Activated CD4-positive, alpha-beta T cell treated with anti-CD3 and anti-CD28 coated beads, Interleukin-2, amount 10 ng/mL, durations not matched to agents 7 days and 5 days (primary cell): ENCODE data around the gene PTH2. TPM values are rescaled to one million over a fixed set of nuclear protein-coding genes. Genes with fewer than 3 reads are reported as not detected.
A peak's percentile ranks its signal among the peaks of the same experiment; 100 is the strongest.

ENCODE experiments used
- CTCF ChIA-PET: fragments of 350-600 bp; sonication (Branson Sonifier 250); formaldehyde crosslinking; loops from one replicate; lab custom pipeline; 2021; ENCODE audit warnings: antibody characterized with exemption; lab: Charles Lee
- POLR2A ChIA-PET: fragments of 350-600 bp; sonication (Branson Sonifier 250); formaldehyde crosslinking; loops from one replicate; lab custom pipeline; 2021; ENCODE audit warnings: antibody characterized with exemption; lab: Charles Lee
- DNase-seq: peaks from one replicate; pipeline ENCODE4 v3.0.0-alpha.2; 2020
- H3K27ac Mint-ChIP-seq: one replicate; pipeline ENCODE4 v1.8.0; 2021; ENCODE audit warnings: mild to moderate bottlenecking, moderate library complexity, mixed read lengths
- H3K27me3 Mint-ChIP-seq: one replicate; pipeline ENCODE4 v1.8.0; 2021; ENCODE audit warnings: mixed read lengths
- H3K36me3 Mint-ChIP-seq: one replicate; pipeline ENCODE4 v1.8.0; 2021; ENCODE audit warnings: low read depth, mixed read lengths
- H3K4me1 Mint-ChIP-seq: one replicate; pipeline ENCODE4 v1.8.0; 2021; ENCODE audit warnings: mixed read lengths
- H3K4me3 Mint-ChIP-seq: one replicate; pipeline ENCODE4 v1.8.0; 2021; ENCODE audit warnings: mild to moderate bottlenecking, moderate library complexity, mixed read lengths
- H3K9me3 Mint-ChIP-seq: one replicate; pipeline ENCODE4 v1.8.0; 2021; ENCODE audit warnings: mixed read lengths
- total RNA-seq, 2 experiments: library from RNA; stranded (reverse); gene quantifications; one replicate each; pipeline ENCODE4 v1.2.3, GENCODE V29; 2021

Gene PTH2
- total RNA-seq, 2 experiments from 2014 or later = 0.52 to 1.2 TPM

GRCh38 chr19:49436381-49437017, 13.3 kb upstream of the PTH2 start:
- peaks cover 4% of the 10 kb centered on the region for H3K36me3 Mint-ChIP-seq
- H3K27ac Mint-ChIP-seq = no peak overlapping the region
- ChIA-PET POLR2A (interaction anchor here (0.6 kb wide), 1 partner anchor 17 kb away, joined by 3 read pairs; the partner anchor contains the start of gene ALDH16A1), CTCF (interaction anchor here (0.7 to 1.8 kb wide), 9 partner anchors 10 to 45 kb away, joined by 3 to 6 read pairs (median 3); no protein-coding TSS in a partner anchor)
- peaks cover 86% of the 10 kb centered on the region for H3K27me3 Mint-ChIP-seq
- H3K9me3 Mint-ChIP-seq = no peaks in the 10 kb centered on the region
- H3K4me1 Mint-ChIP-seq = peaks cover 34% of the 10 kb centered on the region
- H3K4me3 Mint-ChIP-seq = no peak overlapping the region
- DNase-seq = peak; percentile 54

- H3K4me1 Mint-ChIP-seq = peaks cover 35% of the 10 kb centered on the region
- no peaks in the 10 kb centered on the region for H3K9me3 Mint-ChIP-seq
- H3K27ac Mint-ChIP-seq = no peak overlapping the region
- CTCF ChIA-PET = interaction anchor here (0.8 to 1.8 kb wide), 8 partner anchors 9 to 44 kb away, joined by 3 to 6 read pairs (median 4); no protein-coding TSS in a partner anchor
- POLR2A ChIA-PET = no interaction called here
- peaks cover 2% of the 10 kb centered on the region for H3K36me3 Mint-ChIP-seq
- DNase-seq = no peak
- H3K4me3 Mint-ChIP-seq = no peak overlapping the region
- H3K27me3 Mint-ChIP-seq = peaks cover 88% of the 10 kb centered on the region
Measured at GRCh38 chr19:49435670-49436069, 12.4 kb upstream of the PTH2 start.

- H3K27ac Mint-ChIP-seq = no peak overlapping the region
- DNase-seq = no peak
- no peak overlapping the region for H3K4me3 Mint-ChIP-seq
- peaks cover 86% of the 10 kb centered on the region for H3K27me3 Mint-ChIP-seq
- POLR2A ChIA-PET = no interaction called here
- peaks cover 33% of the 10 kb centered on the region for H3K4me1 Mint-ChIP-seq
- H3K9me3 Mint-ChIP-seq = no peaks in the 10 kb centered on the region
- H3K36me3 Mint-ChIP-seq = no peaks in the 10 kb centered on the region
- CTCF ChIA-PET = interaction anchor here (0.9 to 1.8 kb wide), 7 partner anchors 13 to 43 kb away, joined by 3 to 6 read pairs (median 5); no protein-coding TSS in a partner anchor
Measured at GRCh38 chr19:49434907-49435583, 11.8 kb upstream of the PTH2 start.

GRCh38 chr19:49433240-49433901, 10.1 kb upstream of the PTH2 start:
- DNase-seq = no peak
- Mint-ChIP-seq H3K4me1 (peaks cover 39% of the 10 kb centered on the region), H3K27ac (peak overlapping the region; percentile 34), H3K36me3 (peaks cover 1% of the 10 kb centered on the region), H3K4me3 (no peak overlapping the region), H3K27me3 (peaks cover 86% of the 10 kb centered on the region), H3K9me3 (no peaks in the 10 kb centered on the region)
- ChIA-PET CTCF (interaction anchor here (0.8 to 1.4 kb wide), 2 partner anchors 9 to 40 kb away, joined by 3 to 6 read pairs; no protein-coding TSS in a partner anchor), POLR2A (no interaction called here)

- peaks cover 1% of the 10 kb centered on the region for H3K36me3 Mint-ChIP-seq
- no peak overlapping the region for H3K27ac Mint-ChIP-seq
- POLR2A ChIA-PET = no interaction called here
- peak; percentile 40 for DNase-seq
- no peaks in the 10 kb centered on the region for H3K9me3 Mint-ChIP-seq
- H3K4me1 Mint-ChIP-seq = peaks cover 46% of the 10 kb centered on the region
- H3K27me3 Mint-ChIP-seq = peaks cover 85% of the 10 kb centered on the region
- peak overlapping the region; percentile 5 for H3K4me3 Mint-ChIP-seq
- CTCF ChIA-PET = no interaction called here
Measured at GRCh38 chr19:49432141-49433073, 9.2 kb upstream of the PTH2 start.

- H3K4me3 Mint-ChIP-seq = no peak overlapping the region
- ChIA-PET POLR2A (no interaction called here), CTCF (interaction anchor here (0.6 to 0.9 kb wide), 2 partner anchors 40 to 1082 kb away, joined by 3 read pairs; partner anchors contain the start of gene ASPDH)
- H3K36me3 Mint-ChIP-seq = peaks cover 1% of the 10 kb centered on the region
- no peak overlapping the region for H3K27ac Mint-ChIP-seq
- peaks cover 85% of the 10 kb centered on the region for H3K27me3 Mint-ChIP-seq
- H3K9me3 Mint-ChIP-seq = no peaks in the 10 kb centered on the region
- H3K4me1 Mint-ChIP-seq = peaks cover 50% of the 10 kb centered on the region
- no peak for DNase-seq
Measured at GRCh38 chr19:49431330-49431749, 8.1 kb upstream of the PTH2 start.

- Mint-ChIP-seq H3K36me3 (peaks cover 1% of the 10 kb centered on the region), H3K27ac (no peak overlapping the region), H3K27me3 (peaks cover 85% of the 10 kb centered on the region), H3K4me3 (no peak overlapping the region), H3K4me1 (peaks cover 50% of the 10 kb centered on the region), H3K9me3 (no peaks in the 10 kb centered on the region)
- CTCF ChIA-PET = interaction anchor here (0.6 to 0.9 kb wide), 2 partner anchors 39 to 1083 kb away, joined by 3 read pairs; partner anchors contain the start of gene ASPDH
- peak; percentile 42 for DNase-seq
- POLR2A ChIA-PET = no interaction called here
Measured at GRCh38 chr19:49430678-49431329, 7.6 kb upstream of the PTH2 start.

GRCh38 chr19:49430172-49430677, 7.0 kb upstream of the PTH2 start:
- no peak for DNase-seq
- no peak overlapping the region for H3K4me3 Mint-ChIP-seq
- H3K27ac Mint-ChIP-seq = no peak overlapping the region
- H3K36me3 Mint-ChIP-seq = peaks cover 1% of the 10 kb centered on the region
- POLR2A ChIA-PET = no interaction called here
- peaks cover 85% of the 10 kb centered on the region for H3K27me3 Mint-ChIP-seq
- H3K9me3 Mint-ChIP-seq = no peaks in the 10 kb centered on the region
- peaks cover 55% of the 10 kb centered on the region for H3K4me1 Mint-ChIP-seq
- CTCF ChIA-PET = interaction anchor here (1.2 kb wide), 1 partner anchor 40 kb away, joined by 4 read pairs; no protein-coding TSS in a partner anchor

GRCh38 chr19:49428547-49429451, 5.6 kb upstream of the PTH2 start:
- ChIA-PET POLR2A (no interaction called here), CTCF (interaction anchor here (0.8 to 1.2 kb wide), 4 partner anchors 12 to 41 kb away, joined by 3 to 4 read pairs (median 3); no protein-coding TSS in a partner anchor)
- H3K27ac Mint-ChIP-seq = no peak overlapping the region
- peaks cover 1% of the 10 kb centered on the region for H3K36me3 Mint-ChIP-seq
- no peaks in the 10 kb centered on the region for H3K9me3 Mint-ChIP-seq
- no peak overlapping the region for H3K4me3 Mint-ChIP-seq
- H3K27me3 Mint-ChIP-seq = peaks cover 86% of the 10 kb centered on the region
- no peak for DNase-seq
- H3K4me1 Mint-ChIP-seq = peaks cover 62% of the 10 kb centered on the region

- peaks cover 64% of the 10 kb centered on the region for H3K4me1 Mint-ChIP-seq
- peak overlapping the region; percentile 3 for H3K4me3 Mint-ChIP-seq
- peaks cover 1% of the 10 kb centered on the region for H3K36me3 Mint-ChIP-seq
- H3K27me3 Mint-ChIP-seq = peaks cover 86% of the 10 kb centered on the region
- ChIA-PET POLR2A (no interaction called here), CTCF (interaction anchor here (1.9 to 2.1 kb wide), 2 partner anchors 8 to 14 kb away, joined by 5 to 6 read pairs; no protein-coding TSS in a partner anchor)
- H3K27ac Mint-ChIP-seq = peak overlapping the region; percentile 48
- DNase-seq = no peak
- no peaks in the 10 kb centered on the region for H3K9me3 Mint-ChIP-seq
Measured at GRCh38 chr19:49427855-49428546, 4.8 kb upstream of the PTH2 start.
